Psoas muscle (tissue), 8 donors: ENCODE measurements around the gene ZMYM4. TPM values are rescaled to one million over a fixed set of nuclear protein-coding genes. Genes with fewer than 3 reads are reported as not detected.
"Not testable (repeated sequence)": the region's sequence is repeated elsewhere in the genome, so short reads cannot be mapped to it uniquely, and the experiment has no call there.

ENCODE experiments used
- ATAC-seq, 4 donors: fragments of 200-7000 bp; cut with Tn5 transposase; one replicate each; pipeline ENCODE4 v1.9.1; 2020; ENCODE audit warnings: moderate library complexity in 3 of 4, mild to moderate bottlenecking in 2 of 4
- DNase-seq, 2 donors: peaks; one replicate each; pipeline ENCODE4 v3.0.0-alpha.2; 2020
- H3K27ac ChIP-seq: fragments of 200-600 bp; one replicate; pipeline ENCODE4 v1.8.0; 2022
- H3K27me3 ChIP-seq, 3 donors: fragments of 200-600 bp in 1 of 3; one replicate each; pipeline versions ENCODE4 v1.6.1 to v1.8.0; 2013 to 2022; ENCODE audit warnings: low read length in 2 of 3, mild to moderate bottlenecking in 2 of 3, moderate library complexity in 1 of 3; ENCODE audit not compliant: insufficient read depth in 3 of 3
- H3K36me3 ChIP-seq, 2 donors: fragments of 200-600 bp in 1 of 2; one replicate each; pipeline versions ENCODE4 v1.6.1 to v1.8.0; 2013 to 2022; ENCODE audit warnings: low read depth in 1 of 2, mild to moderate bottlenecking in 1 of 2, moderate library complexity in 1 of 2; ENCODE audit not compliant: insufficient read depth in 1 of 2
- H3K4me1 ChIP-seq: fragments of 200-600 bp; one replicate; pipeline ENCODE4 v1.8.0; 2022
- H3K4me3 ChIP-seq: fragments of 200-600 bp; one replicate; pipeline ENCODE4 v1.8.0; 2022; ENCODE audit warnings: mild to moderate bottlenecking
- H3K9me3 ChIP-seq: fragments of 200-600 bp; one replicate; pipeline ENCODE4 v1.8.0; 2022
- WGBS, 3 donors: extraction: QIAGEN DNeasy Blood & Tissue Kit; methylation state at CpG; one replicate each; pipeline versions ENCODE4 v1.1.6 to v1.1.7; 2013; 5-methylcytosine and 5-hydroxymethylcytosine counted together
- intact Hi-C, 2 donors: fragments of 100-400 bp; cut with DNase I; formaldehyde crosslinking; loops; one replicate each; pipeline versions ENCODE4 v1.11.0 to v1.14.2; 2022
- polyA plus RNA-seq, 3 donors: library from polyadenylated mRNA; stranded (reverse); fragments of 200-250 nt; gene quantifications; one replicate each; pipeline ENCODE4 v1.2.3, GENCODE V29; 2013
- total RNA-seq, 4 donors: library from RNA; stranded (reverse); fragmentation: NEBNext Ultra II Directional in 2 of 4; extraction: Animal tissue kit (Norgen Biotek cat#: 25700) in 2 of 4; gene quantifications; one replicate each; pipeline versions ENCODE4 v1.2.1 to v1.2.4, GENCODE V29; 2021 to 2023
- TF ChIP-seq, protein P1 (sequence below): fragments of 200-600 bp; IDR thresholded peaks from one replicate; pipeline ENCODE4 v1.8.0; 2022; ENCODE audit warnings: antibody characterized with exemption
- donor health status: healthy with polysubstance abuse.
- donor health status: DM: no; HTN: no; CAD: no; lungs with moderate emphysema.
- donor health status: Bipolar disorder and iron deficiency.
- donor health status: healthy.
- donor health status: DM: yes; HTN: yes; CAD: no.
- donor health status: DM: no; HTN: no; CAD: no.
- donor health status: DM: no; HTN: no; CAD: no.
- donor health status: DM: yes; HTN: yes; CAD: no.

Gene ZMYM4
- total and polyA plus RNA-seq, 7 donors = 4.6 to 32.6 (median 25.3) TPM

DNA sequence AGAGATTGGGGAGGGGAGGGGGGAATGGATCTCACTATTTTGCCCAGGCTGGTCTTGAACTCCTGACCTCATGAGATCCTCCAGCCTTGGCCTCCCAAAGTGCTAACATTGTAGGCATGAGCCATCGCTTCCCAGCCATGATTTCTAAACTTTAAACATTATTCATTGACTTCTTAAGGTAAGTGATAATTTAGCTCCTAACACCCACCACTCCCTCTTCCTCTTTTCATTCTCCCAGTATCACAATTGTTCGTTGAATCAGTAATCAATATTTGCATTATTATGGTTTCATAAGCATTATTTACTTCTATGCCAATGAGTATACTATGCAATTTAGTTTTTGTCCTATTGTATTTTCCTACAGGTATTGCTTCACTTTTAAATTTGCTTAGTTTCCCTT lies 42.0 kb upstream of the ZMYM4 start:
- Histone ChIP-seq H3K36me3 (no peaks in the 10 kb centered on the region), H3K27me3 (no peaks in the 10 kb centered on the region), H3K4me1 (no peaks in the 10 kb centered on the region), H3K9me3 (no peaks in the 10 kb centered on the region), H3K4me3 (no peak overlapping the region), H3K27ac (no peak overlapping the region)
- WGBS, 3 donors = 91 to 95% (median 91%) methylated on average over 2 of the region's 2 CpGs
- ATAC-seq = no peak
- intact Hi-C loops = no loop called here
- DNase-seq = no peak
- TF ChIP-seq, protein P1, sequence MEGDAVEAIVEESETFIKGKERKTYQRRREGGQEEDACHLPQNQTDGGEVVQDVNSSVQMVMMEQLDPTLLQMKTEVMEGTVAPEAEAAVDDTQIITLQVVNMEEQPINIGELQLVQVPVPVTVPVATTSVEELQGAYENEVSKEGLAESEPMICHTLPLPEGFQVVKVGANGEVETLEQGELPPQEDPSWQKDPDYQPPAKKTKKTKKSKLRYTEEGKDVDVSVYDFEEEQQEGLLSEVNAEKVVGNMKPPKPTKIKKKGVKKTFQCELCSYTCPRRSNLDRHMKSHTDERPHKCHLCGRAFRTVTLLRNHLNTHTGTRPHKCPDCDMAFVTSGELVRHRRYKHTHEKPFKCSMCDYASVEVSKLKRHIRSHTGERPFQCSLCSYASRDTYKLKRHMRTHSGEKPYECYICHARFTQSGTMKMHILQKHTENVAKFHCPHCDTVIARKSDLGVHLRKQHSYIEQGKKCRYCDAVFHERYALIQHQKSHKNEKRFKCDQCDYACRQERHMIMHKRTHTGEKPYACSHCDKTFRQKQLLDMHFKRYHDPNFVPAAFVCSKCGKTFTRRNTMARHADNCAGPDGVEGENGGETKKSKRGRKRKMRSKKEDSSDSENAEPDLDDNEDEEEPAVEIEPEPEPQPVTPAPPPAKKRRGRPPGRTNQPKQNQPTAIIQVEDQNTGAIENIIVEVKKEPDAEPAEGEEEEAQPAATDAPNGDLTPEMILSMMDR = no peak

DNA sequence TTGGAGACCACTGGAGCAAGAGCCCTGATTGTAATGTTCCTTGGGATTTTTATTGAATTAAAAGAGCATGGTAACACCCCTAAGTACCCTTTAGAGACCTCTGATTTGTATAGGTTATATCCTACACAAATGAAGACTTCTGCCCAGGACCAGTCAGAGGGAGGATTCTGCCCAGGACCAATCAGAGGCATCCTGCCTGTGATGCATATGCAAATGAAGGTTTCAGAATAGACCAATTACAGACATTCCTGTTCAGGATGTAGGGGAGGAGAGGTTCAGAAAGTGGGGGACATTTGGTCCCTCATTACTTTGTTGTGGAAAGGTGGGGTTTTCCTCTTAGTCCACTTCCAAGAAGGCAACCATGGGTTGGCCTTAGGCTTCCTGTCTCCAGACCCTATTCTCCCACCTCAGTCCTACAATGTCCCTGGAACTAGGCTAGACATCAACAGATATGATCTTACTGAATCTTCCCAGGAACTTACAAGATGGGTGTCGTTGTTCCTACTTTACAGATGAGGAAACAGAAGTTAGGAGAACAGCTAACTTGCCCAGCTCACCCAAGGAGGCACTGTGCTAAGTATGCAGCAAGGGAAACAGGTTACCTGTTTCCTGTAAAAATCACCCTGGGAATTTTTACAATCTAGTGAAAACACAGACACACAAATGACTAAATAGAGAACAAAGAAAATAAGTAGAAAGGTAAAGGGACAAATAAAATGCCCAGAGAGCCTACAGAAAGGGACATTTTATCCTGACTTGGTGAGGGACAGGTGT lies 38.7 kb upstream of the ZMYM4 start:
- Histone ChIP-seq H3K9me3 (no peaks in the 10 kb centered on the region), H3K4me1 (no peaks in the 10 kb centered on the region), H3K4me3 (no peak overlapping the region), H3K27ac (no peak overlapping the region), H3K27me3 (no peaks in the 10 kb centered on the region), H3K36me3 (no peaks in the 10 kb centered on the region)
- TF ChIP-seq, protein P1 = no peak
- 56 to 66% (median 58%) methylated on average over 1 of the region's 1 CpG for WGBS, 3 donors
- no peak for DNase-seq
- intact Hi-C loops = no loop called here
- ATAC-seq = no peak

DNA sequence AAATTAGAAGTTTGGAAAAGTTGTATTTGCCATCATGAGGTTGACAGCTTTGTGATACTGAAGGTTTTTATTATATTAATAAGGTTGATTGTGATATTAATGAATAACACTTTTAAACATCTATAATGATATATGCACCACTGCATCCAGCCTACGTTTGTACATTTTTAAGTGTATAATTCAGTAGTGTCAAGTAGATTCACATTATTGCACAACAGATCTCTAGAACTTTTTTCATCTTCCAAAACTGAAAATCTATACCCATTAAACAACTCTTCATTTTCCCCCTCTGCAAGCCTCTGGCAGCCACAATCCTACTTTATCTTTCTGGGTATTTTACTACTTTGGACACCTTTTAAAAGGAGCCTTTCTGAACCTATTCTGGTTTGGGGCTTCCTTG lies 37.2 kb upstream of the ZMYM4 start:
- no peaks in the 10 kb centered on the region for H3K4me1 ChIP-seq
- no peaks in the 10 kb centered on the region for H3K36me3 ChIP-seq
- ATAC-seq (no peak), DNase-seq (no peak)
- WGBS, 3 donors = 55 to 61% (median 55%) methylated on average over 1 of the region's 1 CpG
- TF ChIP-seq, protein P1 = no peak
- intact Hi-C loops = no loop called here
- no peak overlapping the region for H3K4me3 ChIP-seq
- H3K27ac ChIP-seq = no peak overlapping the region
- no peaks in the 10 kb centered on the region for H3K9me3 ChIP-seq
- H3K27me3 ChIP-seq = no peaks in the 10 kb centered on the region

DNA sequence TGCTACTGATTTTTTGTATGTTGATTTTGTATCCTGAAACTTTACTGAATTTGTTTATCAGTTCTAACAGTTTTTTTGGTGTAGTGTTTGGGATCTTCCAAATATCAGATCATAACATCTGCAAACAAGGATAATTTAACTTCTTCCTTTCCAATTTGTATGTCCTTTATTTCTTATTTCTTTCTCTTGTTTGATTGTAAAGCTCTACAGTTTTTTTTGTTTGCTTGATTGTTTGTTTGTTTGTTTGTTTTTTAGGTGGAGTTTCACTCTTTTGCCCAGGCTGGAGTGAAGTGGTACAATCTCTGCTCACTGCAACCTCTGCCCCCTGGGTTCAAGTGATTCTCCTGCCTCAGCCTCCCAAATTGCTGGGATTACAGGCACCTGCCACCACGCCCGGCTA lies 31.7 kb upstream of the ZMYM4 start:
- H3K4me1 ChIP-seq, H3K27ac ChIP-seq, H3K9me3 ChIP-seq, ATAC-seq, H3K36me3 ChIP-seq, DNase-seq, H3K27me3 ChIP-seq, intact Hi-C loops, H3K4me3 ChIP-seq: not testable (repeated sequence)
- 88 to 98% (median 88%) methylated on average over 2 of the region's 2 CpGs for WGBS, 3 donors

DNA sequence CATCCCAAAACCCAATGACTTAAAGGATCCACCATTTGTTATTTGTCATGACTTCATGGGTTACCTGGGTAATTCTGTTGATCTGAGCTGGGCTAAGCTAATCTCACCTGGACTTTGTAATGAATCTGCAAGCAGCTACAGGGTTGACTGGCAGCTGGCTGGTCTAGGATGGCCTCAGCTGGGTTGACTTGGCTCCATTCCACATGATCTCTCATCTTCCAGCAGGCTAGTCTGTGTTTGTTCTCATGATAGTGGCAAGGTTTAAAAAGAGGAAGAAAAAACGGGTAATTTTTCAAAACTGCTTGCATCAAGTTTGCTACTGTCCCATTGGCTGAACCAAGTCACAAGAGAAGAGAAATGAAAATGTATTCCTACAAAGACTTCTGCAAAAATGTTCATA lies 24.8 kb upstream of the ZMYM4 start:
- Histone ChIP-seq H3K36me3 (no peaks in the 10 kb centered on the region), H3K27ac (no peak overlapping the region), H3K4me1 (no peaks in the 10 kb centered on the region), H3K27me3 (no peaks in the 10 kb centered on the region), H3K4me3 (no peak overlapping the region), H3K9me3 (no peaks in the 10 kb centered on the region)
- TF ChIP-seq, protein P1 = no peak
- ATAC-seq (no peak), DNase-seq (no peak)
- 45 to 50% (median 50%) methylated on average over 1 of the region's 1 CpG for WGBS, 3 donors
- intact Hi-C loops = no loop called here
